ENCODE data around the gene CST8.

The CST8 gene

DNA sequence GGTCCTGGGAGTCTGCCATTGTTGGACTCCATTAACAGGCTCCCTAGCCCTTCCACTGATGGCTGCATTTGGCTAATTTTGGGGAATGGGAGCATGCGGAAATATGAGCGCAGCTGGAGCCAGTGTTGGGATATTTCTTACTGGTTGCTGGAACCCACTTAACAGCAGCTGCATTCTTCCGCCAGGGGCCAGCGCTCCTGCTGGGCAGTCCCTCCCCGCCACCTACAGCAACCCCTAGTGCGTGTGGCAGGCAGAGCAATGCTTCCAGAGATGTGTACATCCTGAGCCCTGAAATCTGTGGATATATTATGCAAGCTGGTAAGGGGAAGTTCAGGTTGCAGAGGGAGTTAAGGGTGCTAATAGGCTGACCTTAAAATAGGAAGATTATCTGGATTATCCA lies 16.4 kb downstream of the CST8 start:
- DNase-seq (ENCODE audit: low read depth, low spot score) = no peak
- in situ Hi-C loops (cut with HindIII; ENCODE audit: low sequenced_read_pairs) = no loop called here
- TF ChIP-seq, protein P1, sequence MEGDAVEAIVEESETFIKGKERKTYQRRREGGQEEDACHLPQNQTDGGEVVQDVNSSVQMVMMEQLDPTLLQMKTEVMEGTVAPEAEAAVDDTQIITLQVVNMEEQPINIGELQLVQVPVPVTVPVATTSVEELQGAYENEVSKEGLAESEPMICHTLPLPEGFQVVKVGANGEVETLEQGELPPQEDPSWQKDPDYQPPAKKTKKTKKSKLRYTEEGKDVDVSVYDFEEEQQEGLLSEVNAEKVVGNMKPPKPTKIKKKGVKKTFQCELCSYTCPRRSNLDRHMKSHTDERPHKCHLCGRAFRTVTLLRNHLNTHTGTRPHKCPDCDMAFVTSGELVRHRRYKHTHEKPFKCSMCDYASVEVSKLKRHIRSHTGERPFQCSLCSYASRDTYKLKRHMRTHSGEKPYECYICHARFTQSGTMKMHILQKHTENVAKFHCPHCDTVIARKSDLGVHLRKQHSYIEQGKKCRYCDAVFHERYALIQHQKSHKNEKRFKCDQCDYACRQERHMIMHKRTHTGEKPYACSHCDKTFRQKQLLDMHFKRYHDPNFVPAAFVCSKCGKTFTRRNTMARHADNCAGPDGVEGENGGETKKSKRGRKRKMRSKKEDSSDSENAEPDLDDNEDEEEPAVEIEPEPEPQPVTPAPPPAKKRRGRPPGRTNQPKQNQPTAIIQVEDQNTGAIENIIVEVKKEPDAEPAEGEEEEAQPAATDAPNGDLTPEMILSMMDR (IDR thresholded peaks at IDR 0.05; ENCODE audit: low read depth, low read length) = no peak
- H3K4me3 ChIP-seq (ENCODE audit: low read depth, low read length) = no peak overlapping the region

DNA sequence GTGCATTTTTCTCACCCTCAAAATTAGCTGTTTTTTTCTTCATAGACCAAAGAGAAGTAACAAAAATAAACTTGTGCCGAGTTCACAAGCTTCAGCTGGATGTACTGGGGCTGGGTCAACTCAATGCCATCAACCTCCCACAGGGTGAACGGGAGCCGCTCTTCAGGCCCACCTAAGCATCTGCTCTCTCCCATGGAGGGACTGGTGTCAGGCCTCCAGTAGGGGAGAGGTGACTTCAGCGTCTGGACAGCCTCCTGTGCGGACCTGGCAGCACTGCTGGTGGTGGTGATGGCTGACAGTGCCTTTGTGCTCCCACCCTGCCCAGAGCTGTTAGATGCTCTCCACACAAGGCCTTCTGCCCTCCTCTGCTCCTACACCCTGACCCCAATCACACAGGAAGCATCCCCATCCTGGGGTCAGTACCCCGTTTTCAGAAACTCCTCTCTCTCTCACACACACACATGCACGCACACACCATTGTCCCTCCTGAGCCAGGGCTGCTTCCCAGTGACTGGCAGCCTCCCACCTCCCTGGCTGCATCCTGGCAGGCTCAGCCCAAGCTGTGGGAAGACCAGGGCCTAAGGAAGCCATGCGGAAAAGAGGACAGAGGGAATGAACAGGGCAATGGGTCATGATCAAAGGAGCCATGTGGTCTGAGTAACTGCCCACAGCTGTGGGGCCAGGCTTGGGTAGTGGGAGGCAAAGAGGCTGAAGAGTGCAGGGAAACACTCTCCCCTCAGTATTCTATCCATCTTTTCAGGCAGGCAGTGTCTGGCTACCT lies 17.7 kb downstream of the CST8 start:
- TF ChIP-seq, protein P1 (IDR thresholded peaks at IDR 0.05; ENCODE audit: low read depth, low read length) = no peak
- in situ Hi-C loops (cut with HindIII; ENCODE audit: low sequenced_read_pairs) = no loop called here
- no peak for DNase-seq (ENCODE audit: low read depth, low spot score)
- no peak overlapping the region for H3K4me3 ChIP-seq (ENCODE audit: low read depth, low read length)

DNA sequence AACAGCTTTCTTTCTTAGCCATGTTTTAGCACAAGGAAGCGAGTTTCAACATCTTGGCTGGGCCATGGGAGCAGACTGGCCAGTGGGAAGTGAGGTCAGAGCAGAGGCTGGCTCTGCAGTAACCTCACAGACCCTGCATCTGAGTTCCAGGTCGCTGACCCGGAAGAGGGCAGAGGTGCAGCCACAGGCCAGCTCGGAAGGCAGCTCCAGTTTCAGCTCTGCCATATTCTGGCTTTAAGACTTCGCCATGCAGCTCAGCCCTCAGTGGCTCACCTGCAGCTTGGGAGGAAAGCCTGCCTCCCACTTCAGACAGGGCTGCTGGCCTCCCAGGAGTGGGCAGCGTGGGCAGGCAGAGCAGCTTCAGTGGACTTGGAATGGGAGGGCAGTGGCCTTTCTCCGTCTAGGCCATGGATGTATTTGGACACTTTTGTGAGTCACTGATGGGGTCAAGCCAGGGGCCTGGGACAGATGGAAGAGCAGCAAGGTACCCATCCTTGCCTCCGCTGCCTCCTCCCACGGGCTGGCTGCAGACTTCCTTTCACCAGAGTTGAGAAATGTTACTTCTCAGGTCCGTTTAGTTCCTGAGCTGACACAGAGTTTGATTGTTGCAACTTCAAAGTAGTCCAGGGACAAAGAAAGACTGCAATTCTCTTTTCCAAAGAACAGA lies 18.5 kb downstream of the CST8 start:
- TF ChIP-seq, protein P1 (IDR thresholded peaks at IDR 0.05; ENCODE audit: low read depth, low read length) = no peak
- no peak for DNase-seq (ENCODE audit: low read depth, low spot score)
- H3K4me3 ChIP-seq (ENCODE audit: low read depth, low read length) = no peak overlapping the region
- in situ Hi-C loops (cut with HindIII; ENCODE audit: low sequenced_read_pairs) = no loop called here

DNA sequence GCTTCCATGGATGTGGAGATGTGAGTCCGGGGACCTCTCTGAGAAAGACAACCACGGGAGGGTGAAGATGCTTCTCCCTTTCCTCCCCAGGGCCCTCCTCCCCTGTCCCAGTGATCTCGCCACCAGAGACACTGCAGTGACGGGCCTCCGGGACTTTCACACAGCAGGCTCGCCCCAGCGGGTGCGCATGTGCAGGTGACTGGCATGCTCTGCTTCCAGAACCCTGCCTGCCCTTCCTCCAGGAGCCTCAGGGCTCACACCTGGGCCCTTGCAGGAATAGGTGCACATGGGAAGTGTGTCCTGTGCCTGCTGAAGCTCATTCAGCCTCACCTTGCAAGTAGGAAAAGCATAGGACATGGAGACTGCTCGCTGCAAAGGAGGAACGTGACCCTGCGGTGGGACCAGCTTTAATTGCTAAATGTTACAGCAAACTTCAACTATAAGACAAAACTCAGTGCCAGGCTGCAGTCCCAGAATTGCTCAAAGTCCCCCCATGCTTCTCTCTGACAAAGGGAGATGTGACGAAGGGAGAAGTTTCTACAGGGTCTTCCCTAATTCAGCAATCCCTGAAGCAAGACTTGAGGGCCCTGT lies 19.2 kb downstream of the CST8 start:
- DNase-seq (ENCODE audit: low read depth, low spot score) = no peak
- H3K4me3 ChIP-seq (ENCODE audit: low read depth, low read length) = no peak overlapping the region
- in situ Hi-C loops (cut with HindIII; ENCODE audit: low sequenced_read_pairs) = no loop called here
- TF ChIP-seq, protein P1 (IDR thresholded peaks at IDR 0.05; ENCODE audit: low read depth, low read length) = no peak

DNA sequence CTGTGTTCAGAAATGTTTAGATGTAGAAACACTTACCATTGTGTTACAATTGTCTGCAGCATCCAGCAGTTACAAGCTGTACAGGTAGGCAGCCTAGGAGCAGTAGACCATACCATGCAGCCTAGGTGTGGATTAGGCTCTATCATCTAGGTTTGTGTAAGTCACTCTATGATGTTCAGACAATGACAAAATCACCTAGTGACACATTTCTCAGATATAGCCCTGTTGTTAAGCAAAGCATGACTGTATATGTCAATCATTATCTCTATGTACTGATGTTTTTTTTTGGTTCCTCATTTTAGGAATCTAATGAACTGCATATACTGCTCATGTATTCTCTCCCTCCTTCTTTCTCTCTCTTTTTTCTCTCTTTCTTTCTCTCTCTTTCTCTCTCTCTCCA lies 22.2 kb downstream of the CST8 start:
- TF ChIP-seq, protein P1 (IDR thresholded peaks at IDR 0.05; ENCODE audit: low read depth, low read length) = no peak
- no peak for DNase-seq (ENCODE audit: low read depth, low spot score)
- H3K4me3 ChIP-seq (ENCODE audit: low read depth, low read length) = no peak overlapping the region
- in situ Hi-C loops (cut with HindIII; ENCODE audit: low sequenced_read_pairs) = no loop called here

DNA sequence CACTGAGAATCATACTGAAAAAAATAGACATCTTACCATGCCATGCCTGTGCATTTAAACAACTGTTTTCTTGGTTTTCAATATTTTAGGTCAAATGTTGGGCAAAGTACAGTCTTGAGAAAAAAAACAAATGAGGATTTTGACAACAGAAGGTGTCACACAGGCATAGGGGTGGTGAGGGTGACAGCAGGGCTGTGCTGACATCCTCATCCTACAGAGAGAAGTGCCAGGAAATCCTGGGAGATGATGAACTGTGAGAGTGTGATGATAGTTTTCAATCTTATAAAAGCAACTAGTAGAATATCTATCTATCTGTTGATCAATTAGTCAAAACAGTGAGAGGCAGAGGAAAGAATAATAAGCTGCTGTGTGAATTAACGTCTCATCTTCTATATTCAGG lies 23.9 kb downstream of the CST8 start:
- DNase-seq (ENCODE audit: low read depth, low spot score) = no peak
- in situ Hi-C loops (cut with HindIII; ENCODE audit: low sequenced_read_pairs) = no loop called here
- TF ChIP-seq, protein P1 (IDR thresholded peaks at IDR 0.05; ENCODE audit: low read depth, low read length) = no peak
- no peak overlapping the region for H3K4me3 ChIP-seq (ENCODE audit: low read depth, low read length)

Data from astrocyte of the spinal cord (primary cell).